ENCODE results near the gene SPPL2B. TPM values are rescaled to one million over a fixed set of nuclear protein-coding genes. Genes with fewer than 3 reads are reported as not detected.

SPPL2B gene
- polyA plus RNA-seq, 1 experiment: 9.9 TPM

DNA sequence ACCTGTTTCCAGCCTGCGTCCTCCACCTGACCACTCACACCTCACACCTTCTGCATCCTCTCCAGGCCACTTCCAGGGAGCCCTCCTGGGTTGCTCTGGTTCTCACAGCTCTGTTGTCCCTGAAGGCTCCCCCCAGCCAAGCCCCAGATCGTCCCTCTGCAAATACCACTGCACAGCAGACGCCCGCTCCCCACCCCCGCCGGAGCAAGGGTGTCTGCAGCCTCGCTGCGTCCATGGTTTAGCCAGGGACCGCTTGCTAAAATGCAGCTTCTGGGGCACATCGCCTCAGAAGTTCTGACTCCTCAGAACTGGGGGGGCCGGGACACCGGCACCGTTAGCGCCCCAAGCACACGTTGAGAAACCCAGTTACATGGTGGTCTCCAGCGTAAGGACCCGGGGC, 21.5 kb upstream of the SPPL2B start:
- CTCF ChIA-PET: no interaction called here
- Histone ChIP-seq H3K27ac (ENCODE audit: low read depth, low read length) (no peak overlapping the region), H3K9me3 (ENCODE audit: control insufficient read depth, insufficient read depth, low read length) (no peaks in the 10 kb centered on the region; the same call in 1 of the 2 replicates), H3K4me3 (ENCODE audit: low read depth, low read length) (no peak overlapping the region), H3K27me3 (ENCODE audit: control insufficient read depth, insufficient read depth, low read length) (peaks cover 39% of the 10 kb centered on the region)
- TF ChIP-seq, protein P1, sequence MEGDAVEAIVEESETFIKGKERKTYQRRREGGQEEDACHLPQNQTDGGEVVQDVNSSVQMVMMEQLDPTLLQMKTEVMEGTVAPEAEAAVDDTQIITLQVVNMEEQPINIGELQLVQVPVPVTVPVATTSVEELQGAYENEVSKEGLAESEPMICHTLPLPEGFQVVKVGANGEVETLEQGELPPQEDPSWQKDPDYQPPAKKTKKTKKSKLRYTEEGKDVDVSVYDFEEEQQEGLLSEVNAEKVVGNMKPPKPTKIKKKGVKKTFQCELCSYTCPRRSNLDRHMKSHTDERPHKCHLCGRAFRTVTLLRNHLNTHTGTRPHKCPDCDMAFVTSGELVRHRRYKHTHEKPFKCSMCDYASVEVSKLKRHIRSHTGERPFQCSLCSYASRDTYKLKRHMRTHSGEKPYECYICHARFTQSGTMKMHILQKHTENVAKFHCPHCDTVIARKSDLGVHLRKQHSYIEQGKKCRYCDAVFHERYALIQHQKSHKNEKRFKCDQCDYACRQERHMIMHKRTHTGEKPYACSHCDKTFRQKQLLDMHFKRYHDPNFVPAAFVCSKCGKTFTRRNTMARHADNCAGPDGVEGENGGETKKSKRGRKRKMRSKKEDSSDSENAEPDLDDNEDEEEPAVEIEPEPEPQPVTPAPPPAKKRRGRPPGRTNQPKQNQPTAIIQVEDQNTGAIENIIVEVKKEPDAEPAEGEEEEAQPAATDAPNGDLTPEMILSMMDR (IDR thresholded peaks at IDR 0.05; ENCODE audit: low read depth, low read length): no peak
- POLR2A ChIA-PET: no interaction called here
- DNase-seq (ENCODE audit: low read depth, low spot score): no peak

DNA sequence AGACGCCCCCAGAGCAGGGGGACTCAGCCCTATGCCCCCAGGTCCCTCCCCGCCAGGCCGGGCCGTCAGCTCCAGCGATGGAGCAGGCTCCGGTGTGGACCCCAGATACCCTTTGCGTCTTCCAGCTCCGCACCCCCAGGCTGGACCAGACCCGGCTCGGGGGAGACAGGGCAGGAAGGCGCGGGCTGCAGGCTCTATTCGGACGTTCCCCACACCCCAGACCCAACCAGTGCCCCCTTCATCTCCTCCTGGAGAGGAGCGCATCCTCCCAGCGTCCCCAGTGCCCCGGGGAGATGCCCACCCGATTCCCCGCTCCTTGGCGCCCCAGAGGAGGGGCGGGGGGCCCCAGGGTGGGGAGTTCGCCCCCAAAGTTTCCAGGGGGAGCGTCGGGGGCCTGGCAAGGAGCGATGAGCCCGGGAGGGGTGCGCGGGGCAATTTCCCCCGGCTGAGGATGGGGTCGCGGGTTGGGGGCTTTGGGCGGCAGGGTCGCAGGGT, 20.9 kb upstream of the SPPL2B start:
- no peak overlapping the region for H3K27ac ChIP-seq (ENCODE audit: low read depth, low read length)
- H3K4me3 ChIP-seq (ENCODE audit: low read depth, low read length): no peak overlapping the region
- H3K27me3 ChIP-seq (ENCODE audit: control insufficient read depth, insufficient read depth, low read length): peaks cover 39% of the 10 kb centered on the region
- ChIA-PET POLR2A (no interaction called here), CTCF (no interaction called here)
- H3K9me3 ChIP-seq (ENCODE audit: control insufficient read depth, insufficient read depth, low read length): no peaks in the 10 kb centered on the region; the same call in 1 of the 2 replicates
- no peak for DNase-seq (ENCODE audit: low read depth, low spot score)
- TF ChIP-seq, protein P1 (IDR thresholded peaks at IDR 0.05; ENCODE audit: low read depth, low read length): no peak

DNA sequence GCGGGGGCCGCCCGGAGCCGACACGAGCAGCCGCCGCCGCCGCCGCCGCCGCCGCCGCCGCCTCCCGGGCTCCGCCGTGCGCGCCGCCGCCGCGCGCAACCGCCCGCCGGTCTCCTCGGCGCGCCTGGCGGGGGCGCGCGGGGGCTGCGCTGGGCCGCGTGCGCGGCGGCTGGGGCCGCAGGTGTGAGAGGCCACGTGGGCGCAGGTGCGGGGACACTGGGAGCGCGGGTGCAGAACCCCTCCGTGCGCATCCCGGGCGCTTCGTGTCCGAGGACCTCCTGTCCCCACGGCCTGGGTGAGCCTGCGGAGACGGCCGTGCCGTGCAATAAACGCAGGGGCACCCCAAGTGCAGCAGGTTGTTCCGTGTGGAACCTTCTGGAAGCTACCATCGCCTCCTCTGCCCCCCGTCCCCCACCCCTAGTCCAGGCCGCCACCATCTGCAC, 20.3 kb upstream of the SPPL2B start, which contains the start of gene LINGO3:
TSS of gene LINGO3 (minus strand) at position 41 of the 443 bp plus-strand sequence. CDS start 16,378 bp downstream, outside the sequence.
- TF ChIP-seq, protein P1 (IDR thresholded peaks at IDR 0.05; ENCODE audit: low read depth, low read length): no peak
- Histone ChIP-seq H3K9me3 (ENCODE audit: control insufficient read depth, insufficient read depth, low read length) (peaks cover 6% of the 10 kb centered on the region; the same call in 1 of the 2 replicates), H3K4me3 (ENCODE audit: low read depth, low read length) (peak within 1 kb of the TSS; percentile 41), H3K27ac (ENCODE audit: low read depth, low read length) (no peak within 1 kb of the TSS), H3K27me3 (ENCODE audit: control insufficient read depth, insufficient read depth, low read length) (peaks cover 40% of the 10 kb centered on the region)
- CTCF ChIA-PET: no interaction called here
- DNase-seq (ENCODE audit: low read depth, low spot score): no peak
- POLR2A ChIA-PET: no interaction called here

DNA sequence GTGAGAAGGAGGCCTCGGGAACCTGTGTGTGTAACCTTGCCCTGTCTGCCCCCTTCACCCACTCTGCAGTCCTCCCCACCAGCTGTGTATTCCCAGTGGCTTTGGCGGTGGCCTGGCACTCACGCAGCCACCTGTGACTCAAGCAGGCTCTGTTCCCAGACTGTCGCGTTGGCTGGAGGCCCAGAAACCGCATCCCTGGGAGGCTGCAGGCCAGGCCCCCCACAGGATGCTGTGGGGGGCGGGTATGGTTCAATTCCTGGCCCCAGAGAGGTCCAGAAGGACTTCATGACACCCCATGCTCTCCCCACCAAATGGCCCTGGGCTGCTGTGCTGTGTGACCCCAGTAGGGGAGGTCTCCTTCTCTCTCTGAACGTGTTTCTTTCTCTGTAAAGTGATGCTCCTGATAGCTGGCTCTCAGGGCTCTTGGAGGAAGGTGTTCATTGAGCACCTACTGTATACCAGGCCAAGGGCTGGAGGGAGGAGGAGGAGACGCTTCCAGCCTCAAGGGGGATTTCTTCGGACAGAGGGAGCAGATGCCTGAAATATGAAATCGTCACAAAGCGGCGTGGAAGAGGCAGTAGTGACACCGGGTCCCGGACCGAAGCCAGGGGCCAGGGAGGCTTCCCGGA, 18.6 kb upstream of the SPPL2B start:
- Histone ChIP-seq H3K27ac (ENCODE audit: low read depth, low read length) (no peak overlapping the region), H3K4me3 (ENCODE audit: low read depth, low read length) (no peak overlapping the region), H3K9me3 (ENCODE audit: control insufficient read depth, insufficient read depth, low read length) (peaks cover 12% of the 10 kb centered on the region), H3K27me3 (ENCODE audit: control insufficient read depth, insufficient read depth, low read length) (peaks cover 44% of the 10 kb centered on the region)
- DNase-seq (ENCODE audit: low read depth, low spot score): no peak
- CTCF ChIA-PET: no interaction called here
- POLR2A ChIA-PET: no interaction called here
- TF ChIP-seq, protein P1 (IDR thresholded peaks at IDR 0.05; ENCODE audit: low read depth, low read length): no peak

DNA sequence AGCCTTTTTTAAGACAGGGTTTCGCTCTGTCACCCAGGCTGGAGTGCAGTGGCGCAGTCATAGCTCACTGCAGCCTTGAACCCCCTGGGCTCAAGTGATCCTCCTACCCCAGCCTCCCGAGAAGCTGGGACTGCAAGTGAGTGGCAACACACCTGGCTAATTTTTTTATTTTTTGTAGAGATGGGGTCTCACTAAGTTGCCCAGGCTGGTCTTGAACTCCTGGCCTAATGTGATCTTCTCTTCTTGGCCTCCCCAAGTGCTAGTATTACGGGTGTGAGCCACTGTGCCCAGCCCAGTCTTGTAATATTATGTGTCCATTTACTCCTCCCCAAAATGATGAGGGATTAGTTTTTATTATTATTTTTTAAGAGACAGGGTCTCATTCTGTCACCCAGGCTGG, 17.4 kb upstream of the SPPL2B start:
- H3K9me3 ChIP-seq (ENCODE audit: control insufficient read depth, insufficient read depth, low read length): peaks cover 21% of the 10 kb centered on the region
- DNase-seq (ENCODE audit: low read depth, low spot score): no peak
- ChIA-PET POLR2A (no interaction called here), CTCF (no interaction called here)
- TF ChIP-seq, protein P1 (IDR thresholded peaks at IDR 0.05; ENCODE audit: low read depth, low read length): no peak
- H3K27ac ChIP-seq (ENCODE audit: low read depth, low read length): no peak overlapping the region
- no peak overlapping the region for H3K4me3 ChIP-seq (ENCODE audit: low read depth, low read length)
- H3K27me3 ChIP-seq (ENCODE audit: control insufficient read depth, insufficient read depth, low read length): peaks cover 40% of the 10 kb centered on the region
